ENCODE data around the gene MAP4K4.
A peak's percentile ranks its signal among the peaks of the same experiment; 100 is the strongest.
"Not testable (repeated sequence)": the region's sequence is repeated elsewhere in the genome, so short reads cannot be mapped to it uniquely, and the experiment has no call there.

MAP4K4 gene

DNA sequence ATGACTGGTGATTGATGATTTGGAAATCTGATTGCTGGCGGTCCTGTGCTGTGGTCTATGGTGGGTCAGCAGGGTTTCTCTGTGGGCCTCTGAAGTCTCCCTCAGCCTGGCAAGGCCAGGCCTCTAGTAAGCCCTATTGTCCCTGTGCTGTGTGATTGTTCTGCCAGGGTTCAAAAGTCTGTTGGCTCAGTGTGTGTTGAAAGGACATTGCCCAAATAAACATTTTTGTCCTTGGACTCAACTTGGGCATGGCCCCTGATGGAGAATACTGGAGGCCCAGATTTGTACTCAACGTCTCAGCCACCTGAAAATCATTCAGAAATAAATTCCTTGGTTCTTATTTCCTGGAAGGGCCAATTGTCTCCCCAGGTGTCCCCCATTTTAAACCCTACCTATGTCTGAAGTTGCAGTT, 74.4 kb downstream of the MAP4K4 start:
- Mint-ChIP-seq H3K9me3 (ENCODE audit: low read depth) (no peaks in the 10 kb centered on the region), H3K27me3 (no peaks in the 10 kb centered on the region), H3K4me3 (no peak overlapping the region), H3K36me3 (peaks cover 4% of the 10 kb centered on the region), H3K4me1 (ENCODE audit: low read depth) (peaks cover 82% of the 10 kb centered on the region), H3K27ac (no peak overlapping the region)

DNA sequence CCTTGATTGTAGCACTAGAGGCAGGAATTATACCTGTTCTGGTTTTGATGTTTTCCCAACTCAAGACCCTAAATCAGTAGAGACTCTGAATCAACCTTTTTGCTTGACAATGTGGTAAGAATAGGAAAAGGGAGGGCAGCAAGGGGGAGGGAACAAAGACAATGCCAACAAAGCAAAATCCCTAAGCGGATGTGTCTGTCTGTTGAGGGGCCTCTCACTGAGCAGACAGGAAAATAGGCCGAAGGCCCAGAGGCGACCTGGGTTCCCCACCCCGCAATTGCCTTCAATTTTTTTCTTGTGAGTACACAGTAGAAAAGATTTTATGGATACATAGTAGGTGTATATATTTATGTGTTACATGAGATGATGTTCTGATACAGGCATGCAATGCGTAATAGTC, 75.6 kb downstream of the MAP4K4 start:
- Mint-ChIP-seq H3K9me3 (ENCODE audit: low read depth) (no peaks in the 10 kb centered on the region), H3K36me3 (peaks cover 4% of the 10 kb centered on the region), H3K4me3 (peak overlapping the region; percentile 15), H3K27me3 (no peaks in the 10 kb centered on the region), H3K27ac (peak overlapping the region; percentile 34), H3K4me1 (ENCODE audit: low read depth) (peaks cover 83% of the 10 kb centered on the region)

DNA sequence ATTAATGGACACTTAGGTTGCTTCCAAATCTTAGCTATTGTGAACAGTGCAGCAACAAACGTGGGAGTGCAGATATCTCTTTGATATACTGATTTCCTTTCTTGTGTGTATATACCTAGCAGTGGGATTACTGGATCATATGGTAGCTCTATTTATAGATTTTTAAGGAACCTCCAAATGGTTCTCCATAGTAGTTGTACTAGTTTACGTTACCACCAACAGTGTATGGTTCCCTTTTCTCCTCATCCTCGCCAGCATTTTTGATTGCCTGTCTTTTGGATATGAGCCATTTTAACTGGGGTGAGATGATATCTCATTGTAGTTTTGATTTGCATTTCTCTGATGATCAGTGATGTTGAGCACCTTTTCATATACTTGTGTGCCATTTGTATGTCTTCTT, 76.5 kb downstream of the MAP4K4 start:
- not testable (repeated sequence) for H3K9me3 Mint-ChIP-seq (ENCODE audit: low read depth); H3K36me3 Mint-ChIP-seq; H3K27me3 Mint-ChIP-seq
- peaks cover 81% of the 10 kb centered on the region for H3K4me1 Mint-ChIP-seq (ENCODE audit: low read depth)
- peak overlapping the region; percentile 62 for H3K27ac Mint-ChIP-seq
- peak overlapping the region; percentile 36 for H3K4me3 Mint-ChIP-seq

DNA sequence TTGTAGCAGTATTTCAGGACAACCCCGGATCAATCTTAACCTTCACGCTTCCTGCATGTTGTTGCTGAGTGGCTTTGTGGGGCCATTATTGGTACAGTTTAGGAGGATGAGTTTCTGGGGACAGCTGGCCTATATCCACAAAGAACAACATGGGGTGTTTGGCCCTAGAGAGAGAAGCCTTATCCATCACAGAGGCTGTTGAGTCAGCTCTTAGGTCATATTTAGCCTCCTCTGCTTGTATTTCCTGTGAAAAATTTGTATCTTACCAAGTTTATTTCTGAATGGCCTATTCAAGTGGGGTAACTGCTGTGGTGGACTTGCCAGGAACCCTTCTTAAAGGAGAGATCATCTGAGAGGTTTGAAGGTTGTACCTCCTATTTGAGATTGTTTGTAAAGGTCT, 77.6 kb downstream of the MAP4K4 start:
- Mint-ChIP-seq H3K27ac (peak overlapping the region; percentile 80), H3K27me3 (no peaks in the 10 kb centered on the region), H3K4me1 (ENCODE audit: low read depth) (peaks cover 84% of the 10 kb centered on the region), H3K9me3 (ENCODE audit: low read depth) (no peaks in the 10 kb centered on the region), H3K36me3 (peaks cover 4% of the 10 kb centered on the region), H3K4me3 (no peak overlapping the region)

DNA sequence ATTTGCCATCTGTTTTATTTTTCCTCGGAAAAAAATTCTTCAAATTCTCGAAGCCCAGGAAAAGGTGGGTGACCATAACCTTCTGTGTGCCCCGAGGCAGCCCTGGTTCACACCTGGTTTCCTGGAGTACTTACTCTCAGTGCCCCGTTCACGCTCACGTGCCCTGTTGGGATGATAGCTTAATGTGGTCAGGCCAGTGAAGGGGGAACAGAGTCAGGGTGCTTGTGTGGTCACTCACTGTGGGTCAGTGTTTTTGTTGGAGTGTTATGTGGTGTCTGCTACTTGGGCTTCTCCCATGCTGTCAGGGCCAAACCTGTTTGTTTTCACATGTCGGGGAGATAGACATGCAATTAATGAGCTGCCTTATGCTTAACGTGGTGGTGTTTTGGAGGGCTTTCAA, 78.1 kb downstream of the MAP4K4 start:
- Mint-ChIP-seq H3K4me1 (ENCODE audit: low read depth) (peaks cover 88% of the 10 kb centered on the region), H3K36me3 (peaks cover 4% of the 10 kb centered on the region), H3K27me3 (no peaks in the 10 kb centered on the region), H3K27ac (no peak overlapping the region), H3K9me3 (ENCODE audit: low read depth) (no peaks in the 10 kb centered on the region), H3K4me3 (no peak overlapping the region)

DNA sequence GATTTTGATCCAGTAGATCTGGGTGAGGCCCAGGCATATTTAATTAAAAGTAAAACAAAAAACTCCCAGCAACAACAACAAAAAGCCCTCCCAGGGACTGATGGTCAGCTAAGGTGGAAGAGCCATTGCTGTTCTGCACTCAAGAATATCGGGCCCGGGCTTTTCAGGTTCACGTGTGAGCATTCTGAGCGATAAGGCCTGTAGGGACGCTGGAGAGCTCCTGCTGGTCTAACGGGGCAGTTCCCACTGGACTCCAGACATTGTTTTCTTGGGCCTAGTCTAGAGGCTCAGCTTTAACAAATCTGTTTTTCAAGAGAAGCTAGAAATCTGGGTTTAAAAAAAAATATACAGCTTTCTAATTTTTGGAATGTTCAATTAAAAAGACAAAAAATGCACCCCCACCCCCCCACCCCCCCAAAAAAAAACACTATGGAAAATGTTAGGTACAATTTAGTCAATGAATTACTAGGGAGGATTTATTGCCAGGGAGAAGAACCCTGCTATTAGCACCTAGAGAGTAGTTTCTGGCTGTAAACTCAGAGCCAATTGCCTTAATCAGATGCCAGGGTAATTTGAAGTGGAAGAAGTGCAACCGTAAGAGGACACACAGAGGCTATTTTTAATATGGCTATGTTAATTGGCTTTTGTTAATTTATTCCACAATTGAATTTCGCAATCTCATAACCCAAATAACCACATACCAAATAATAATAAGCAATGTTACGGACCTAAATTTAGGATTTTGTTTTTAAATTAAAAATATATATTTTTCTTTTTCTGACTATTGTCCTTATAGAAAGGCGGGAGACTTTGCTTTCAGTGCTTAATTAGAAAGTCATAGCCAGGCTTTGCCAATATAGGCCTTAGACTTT, 78.9 kb downstream of the MAP4K4 start:
- peaks cover 4% of the 10 kb centered on the region for H3K36me3 Mint-ChIP-seq
- no peak overlapping the region for H3K27ac Mint-ChIP-seq
- H3K4me1 Mint-ChIP-seq (ENCODE audit: low read depth): peaks cover 88% of the 10 kb centered on the region
- no peaks in the 10 kb centered on the region for H3K9me3 Mint-ChIP-seq (ENCODE audit: low read depth)
- H3K27me3 Mint-ChIP-seq: no peaks in the 10 kb centered on the region
- no peak overlapping the region for H3K4me3 Mint-ChIP-seq

DNA sequence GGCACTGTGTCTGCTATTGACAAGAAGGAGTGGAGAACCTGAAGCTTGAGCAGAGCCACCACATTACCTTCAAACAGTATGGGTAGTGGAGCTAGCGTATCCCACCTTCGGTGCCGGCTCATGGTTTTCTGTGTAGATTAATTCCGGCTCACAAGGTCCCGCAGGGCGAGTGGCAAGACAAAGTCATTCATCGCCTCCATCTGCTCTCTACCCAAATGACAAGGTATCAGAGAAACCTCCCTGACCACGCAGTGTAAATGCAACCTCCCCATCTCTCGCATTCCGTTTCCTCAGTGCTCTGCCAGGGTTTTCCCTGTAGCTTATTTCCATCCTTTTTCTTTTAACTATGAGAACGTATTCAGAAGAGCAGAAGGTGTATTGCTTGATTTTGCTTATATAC, 79.8 kb downstream of the MAP4K4 start:
- Mint-ChIP-seq H3K4me1 (ENCODE audit: low read depth) (peaks cover 88% of the 10 kb centered on the region), H3K27me3 (no peaks in the 10 kb centered on the region), H3K36me3 (peaks cover 7% of the 10 kb centered on the region), H3K9me3 (ENCODE audit: low read depth) (no peaks in the 10 kb centered on the region), H3K27ac (no peak overlapping the region), H3K4me3 (no peak overlapping the region)

DNA sequence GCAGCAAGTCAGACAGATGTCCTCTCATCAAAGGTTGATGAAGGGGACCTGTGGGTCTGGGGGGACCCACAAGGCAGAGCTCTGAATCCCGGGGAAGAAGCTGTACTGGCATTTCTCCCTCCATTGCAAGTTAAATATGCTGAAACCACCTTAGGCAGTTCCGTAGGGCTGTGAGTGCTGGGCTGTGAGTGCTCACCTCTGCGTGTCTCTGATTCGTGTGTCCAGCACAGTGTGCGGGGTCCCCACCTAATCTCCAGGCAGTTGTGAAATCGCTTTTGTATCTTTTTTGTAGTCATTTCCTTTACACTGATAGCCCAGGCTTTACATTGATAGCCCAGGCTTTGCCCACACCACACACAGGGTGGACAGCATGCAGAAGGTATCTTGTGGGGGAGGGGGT, 80.6 kb downstream of the MAP4K4 start:
- no peaks in the 10 kb centered on the region for H3K9me3 Mint-ChIP-seq (ENCODE audit: low read depth)
- no peak overlapping the region for H3K4me3 Mint-ChIP-seq
- peaks cover 7% of the 10 kb centered on the region for H3K36me3 Mint-ChIP-seq
- H3K4me1 Mint-ChIP-seq (ENCODE audit: low read depth): peaks cover 86% of the 10 kb centered on the region
- H3K27me3 Mint-ChIP-seq: no peaks in the 10 kb centered on the region
- peak overlapping the region; percentile 30 for H3K27ac Mint-ChIP-seq

DNA sequence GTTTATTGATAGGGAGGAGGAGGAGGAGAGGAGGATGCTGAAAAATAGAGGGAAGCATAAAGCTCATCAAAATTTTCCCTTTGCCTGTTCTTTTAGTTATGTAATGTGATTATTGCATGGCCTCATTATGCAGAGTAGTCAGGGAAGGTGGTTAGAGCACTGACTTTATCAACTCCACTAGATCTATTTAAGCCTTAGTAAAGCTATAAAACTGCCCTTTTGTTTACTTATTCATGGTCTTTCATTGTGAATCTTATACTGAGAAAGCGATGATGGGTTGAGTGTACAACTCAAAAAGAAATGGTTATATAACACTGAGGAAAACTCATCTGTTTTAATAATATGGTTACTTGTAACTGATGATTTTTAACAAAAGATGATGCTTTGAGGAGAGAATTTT, 81.7 kb downstream of the MAP4K4 start:
- Mint-ChIP-seq H3K9me3 (ENCODE audit: low read depth) (no peaks in the 10 kb centered on the region), H3K36me3 (peaks cover 7% of the 10 kb centered on the region), H3K4me3 (no peak overlapping the region), H3K27ac (peak overlapping the region; percentile 43), H3K27me3 (no peaks in the 10 kb centered on the region), H3K4me1 (ENCODE audit: low read depth) (peaks cover 85% of the 10 kb centered on the region)

DNA sequence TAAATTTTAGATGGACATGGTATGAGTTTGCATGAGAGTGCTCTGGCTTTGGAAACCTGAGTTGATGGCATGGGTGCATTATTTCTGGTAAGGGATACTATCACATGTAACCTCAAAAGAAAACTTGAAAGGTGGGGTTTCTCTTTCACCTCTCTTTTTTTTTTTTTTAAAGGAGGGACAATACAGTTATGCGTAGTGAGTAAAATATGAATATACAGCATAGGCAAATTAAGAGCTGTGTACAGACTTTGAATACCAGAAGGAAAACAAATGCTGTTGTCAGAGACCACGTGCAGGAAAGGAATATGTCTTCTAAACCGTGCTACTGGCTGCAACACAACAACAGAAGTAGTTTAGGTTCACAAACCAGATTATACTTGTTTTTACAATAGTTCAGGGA, 82.1 kb downstream of the MAP4K4 start:
- H3K36me3 Mint-ChIP-seq: peaks cover 7% of the 10 kb centered on the region
- H3K27me3 Mint-ChIP-seq: no peaks in the 10 kb centered on the region
- H3K4me1 Mint-ChIP-seq (ENCODE audit: low read depth): peaks cover 82% of the 10 kb centered on the region
- peak overlapping the region; percentile 18 for H3K4me3 Mint-ChIP-seq
- peak overlapping the region; percentile 43 for H3K27ac Mint-ChIP-seq
- no peaks in the 10 kb centered on the region for H3K9me3 Mint-ChIP-seq (ENCODE audit: low read depth)

DNA sequence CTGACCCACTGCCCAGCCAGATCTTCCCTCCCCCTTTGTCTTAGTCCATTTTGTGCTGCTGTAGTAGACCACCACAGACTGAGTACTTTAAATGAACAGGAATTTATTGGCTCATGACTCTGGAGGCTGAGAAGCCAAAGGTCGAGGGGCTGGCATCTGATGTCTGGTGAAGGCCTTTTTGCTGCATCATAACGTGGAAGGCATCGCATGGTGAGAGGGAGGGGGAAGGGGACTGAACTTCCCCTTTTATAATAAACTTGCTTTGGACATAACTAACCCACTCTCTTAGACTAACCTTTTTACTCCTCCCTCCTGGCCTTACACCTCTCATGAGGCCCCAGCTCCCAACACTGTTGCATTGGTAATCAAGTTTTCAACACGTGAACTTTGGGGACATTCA, 83.8 kb downstream of the MAP4K4 start:
- Mint-ChIP-seq H3K4me3 (peak overlapping the region; percentile 51), H3K27me3 (no peaks in the 10 kb centered on the region), H3K4me1 (ENCODE audit: low read depth) (peaks cover 80% of the 10 kb centered on the region), H3K9me3 (ENCODE audit: low read depth) (no peaks in the 10 kb centered on the region), H3K36me3 (peaks cover 3% of the 10 kb centered on the region), H3K27ac (peak overlapping the region; percentile 65)

DNA sequence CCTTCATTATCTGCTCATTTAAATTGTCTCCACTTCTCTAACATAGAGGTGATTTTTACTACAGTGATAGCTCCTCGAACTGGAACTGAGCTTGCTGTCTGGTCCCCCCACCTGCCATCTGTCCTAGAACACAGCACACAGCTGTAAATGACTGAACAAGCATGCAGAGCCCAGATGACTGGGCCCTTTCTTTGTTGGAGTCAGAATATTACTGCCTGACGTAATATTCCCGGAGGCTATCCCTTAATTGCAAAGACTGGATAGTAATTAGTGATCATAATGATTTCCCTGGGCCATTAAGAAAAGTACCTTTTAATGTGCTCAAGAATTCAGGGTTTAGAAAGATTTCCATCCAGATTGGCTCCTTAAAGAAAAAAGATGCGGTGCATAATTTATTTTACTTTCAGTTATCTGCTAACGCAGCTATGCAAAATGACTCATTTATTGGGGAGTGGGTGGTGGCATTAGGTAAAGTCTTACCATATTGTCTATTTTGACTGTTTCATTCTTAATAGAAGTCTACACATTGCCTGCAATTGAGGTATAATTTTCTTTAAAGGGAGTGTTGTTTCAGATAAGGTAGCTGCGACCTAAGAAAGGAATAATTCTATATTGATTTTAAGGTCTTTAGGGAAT, 84.4 kb downstream of the MAP4K4 start:
- Mint-ChIP-seq H3K4me3 (peak overlapping the region; percentile 51), H3K27me3 (no peaks in the 10 kb centered on the region), H3K36me3 (peaks cover 3% of the 10 kb centered on the region), H3K27ac (peak overlapping the region; percentile 65), H3K9me3 (ENCODE audit: low read depth) (no peaks in the 10 kb centered on the region), H3K4me1 (ENCODE audit: low read depth) (peaks cover 84% of the 10 kb centered on the region)

DNA sequence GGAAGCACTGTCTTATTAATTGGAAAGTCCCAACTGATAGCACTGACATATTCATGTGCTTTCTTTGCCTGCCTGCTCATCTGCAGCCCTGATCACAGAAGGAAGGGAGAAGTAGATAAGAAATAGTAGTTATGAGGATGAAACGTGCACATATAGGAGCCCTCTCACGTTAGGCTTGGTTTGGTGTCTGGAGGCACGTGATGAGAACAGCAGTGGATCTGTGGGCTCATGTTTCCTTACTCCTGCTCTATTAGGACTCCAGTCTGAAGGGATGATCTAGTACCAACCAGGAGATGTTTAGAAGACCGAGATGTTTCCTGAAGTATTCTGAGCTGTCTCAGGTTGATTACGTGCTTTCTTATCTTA, 84.9 kb downstream of the MAP4K4 start:
- Mint-ChIP-seq H3K9me3 (ENCODE audit: low read depth) (no peaks in the 10 kb centered on the region), H3K4me3 (no peak overlapping the region), H3K4me1 (ENCODE audit: low read depth) (peaks cover 85% of the 10 kb centered on the region), H3K27me3 (no peaks in the 10 kb centered on the region), H3K36me3 (peaks cover 3% of the 10 kb centered on the region), H3K27ac (peak overlapping the region; percentile 65)

DNA sequence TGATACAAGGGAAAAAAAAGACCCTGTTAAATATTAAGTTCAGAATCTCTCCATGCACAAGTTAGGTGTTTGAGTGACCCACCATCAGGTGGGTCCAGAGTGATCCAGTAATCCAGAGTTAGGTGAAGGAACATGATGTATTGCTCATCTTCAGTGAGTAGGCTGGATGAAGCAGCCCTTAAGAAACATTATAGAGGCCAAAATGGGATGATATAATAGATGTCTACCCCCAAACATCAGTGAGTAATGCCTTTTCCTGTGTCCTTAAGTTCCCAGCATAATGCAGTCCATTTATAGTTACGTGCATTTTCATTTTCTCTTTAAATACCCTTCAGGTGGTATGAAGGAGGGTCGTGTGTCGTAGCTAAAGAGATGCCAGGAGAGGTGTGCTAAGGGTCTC, 89.6 kb downstream of the MAP4K4 start:
- peaks cover 13% of the 10 kb centered on the region for H3K36me3 Mint-ChIP-seq
- H3K27ac Mint-ChIP-seq: peak overlapping the region; percentile 59
- H3K27me3 Mint-ChIP-seq: no peaks in the 10 kb centered on the region
- H3K9me3 Mint-ChIP-seq (ENCODE audit: low read depth): no peaks in the 10 kb centered on the region
- H3K4me3 Mint-ChIP-seq: no peak overlapping the region
- H3K4me1 Mint-ChIP-seq (ENCODE audit: low read depth): peaks cover 77% of the 10 kb centered on the region

DNA sequence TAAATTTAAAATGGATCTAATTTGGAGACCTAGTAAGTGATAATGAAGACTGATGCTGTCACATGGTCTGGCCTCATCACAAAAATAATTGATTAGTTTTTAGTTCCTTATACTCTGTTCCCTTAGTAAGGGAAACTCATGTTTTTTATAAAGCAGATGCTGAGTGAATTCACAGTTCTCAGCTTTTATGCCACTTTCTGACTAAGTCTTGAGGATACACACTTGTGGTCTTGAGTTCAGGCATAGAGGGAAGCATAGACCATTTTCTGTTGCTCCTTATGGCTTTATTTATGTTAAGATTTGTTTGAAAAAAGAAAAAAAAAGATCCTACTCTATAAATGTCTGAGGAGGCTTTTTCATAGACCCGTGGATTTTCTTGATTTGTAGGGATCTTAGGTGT, 91.1 kb downstream of the MAP4K4 start:
- H3K27ac Mint-ChIP-seq: peak overlapping the region; percentile 36
- no peaks in the 10 kb centered on the region for H3K9me3 Mint-ChIP-seq (ENCODE audit: low read depth)
- peak overlapping the region; percentile 27 for H3K4me3 Mint-ChIP-seq
- H3K4me1 Mint-ChIP-seq (ENCODE audit: low read depth): peaks cover 77% of the 10 kb centered on the region
- H3K36me3 Mint-ChIP-seq: peaks cover 13% of the 10 kb centered on the region
- H3K27me3 Mint-ChIP-seq: no peaks in the 10 kb centered on the region
